HepG2 (cell line): ENCODE data around the gene SIX4. TPM values are rescaled to one million over a fixed set of nuclear protein-coding genes. Genes with fewer than 3 reads are reported as not detected.

Experiments used
- CBX1 ChIP-seq: IDR thresholded peaks from one replicate; pipeline ENCODE4 v1.6.1; 2016; ENCODE audit warnings: antibody characterized with exemption, low read depth
- CBX2 ChIP-seq, 2 experiments: fragments of 200-600 bp in 1 of 2; sonication (generic); formaldehyde crosslinking in 1 of 2; IDR thresholded peaks; 2 replicates each; pipeline versions ENCODE4 v1.7.0 to v1.8.1; 2018 to 2022; ENCODE audit warnings: low read depth in 2 of 2, low read length in 1 of 2, mild to moderate bottlenecking in 1 of 2, missing genetic modification reagents in 1 of 2
- CREB1 ChIP-seq, 2 experiments: fragments of 450-650 bp in 1 of 2; IDR thresholded peaks; 2 replicates each; pipeline ENCODE4 v1.6.1; 2016 to 2017; ENCODE audit warnings: control low read depth in 1 of 2, mild to moderate bottlenecking in 1 of 2, missing compliant biosample characterization in 1 of 2, missing genetic modification characterization in 1 of 2
- CREM ChIP-seq, 2 experiments: sonication (generic) in 1 of 2; formaldehyde crosslinking in 1 of 2; IDR thresholded peaks; 2 replicates each; pipeline versions ENCODE4 v1.4.0 to v1.6.1; 2016 to 2020; ENCODE audit warnings: antibody characterized with exemption in 1 of 2, mild to moderate bottlenecking in 1 of 2, missing genetic modification reagents in 1 of 2
- EEA1 ChIP-seq: sonication (generic); formaldehyde crosslinking; IDR thresholded peaks from 2 replicates; pipeline ENCODE4 v1.5.1; 2020; ENCODE audit warnings: mild to moderate bottlenecking, missing genetic modification reagents, borderline replicate concordance
- FOXA3 ChIP-seq: IDR thresholded peaks from 2 replicates; pipeline ENCODE4 v1.6.1; 2016; ENCODE audit warnings: missing genetic modification reagents, missing compliant biosample characterization
- FOXK2 ChIP-seq: fragments of 450-650 bp; IDR thresholded peaks from 2 replicates; pipeline ENCODE4 v1.6.1; 2016
- FOXP1 ChIP-seq, 2 experiments: fragments of 450-650 bp in 1 of 2; IDR thresholded peaks; 2 replicates each; pipeline ENCODE4 v1.6.1; 2017 to 2018; ENCODE audit warnings: antibody characterized with exemption in 1 of 2
- HMG20A ChIP-seq: IDR thresholded peaks from 2 replicates; pipeline ENCODE4 v1.6.1; 2016; ENCODE audit warnings: borderline replicate concordance
- KLF12 ChIP-seq: sonication (generic); formaldehyde crosslinking; IDR thresholded peaks from 2 replicates; pipeline ENCODE4 v1.4.0; 2020; ENCODE audit warnings: missing genetic modification reagents, borderline replicate concordance
- MIER3 ChIP-seq: IDR thresholded peaks from 2 replicates; pipeline ENCODE4 v1.6.1; 2016; ENCODE audit warnings: missing compliant biosample characterization, borderline replicate concordance
- NFIC ChIP-seq: IDR thresholded peaks from 2 replicates; pipeline ENCODE4 v1.6.1; 2012; ENCODE audit warnings: mild to moderate bottlenecking, low read length, inconsistent platforms
- PBX2 ChIP-seq: IDR thresholded peaks from 2 replicates; pipeline ENCODE4 v1.6.1; 2016; ENCODE audit warnings: control low read depth
- POGZ ChIP-seq: sonication (generic); formaldehyde crosslinking; IDR thresholded peaks from 2 replicates; pipeline ENCODE4 v1.4.0; 2020; ENCODE audit warnings: mild to moderate bottlenecking, missing genetic modification reagents
- POLR2AphosphoS5 ChIP-seq: IDR thresholded peaks from 2 replicates; pipeline ENCODE4 v1.6.1; 2012; ENCODE audit warnings: low read depth, low read length
- REL ChIP-seq: sonication (generic); formaldehyde crosslinking; conservative IDR thresholded peaks from 2 replicates; pipeline ENCODE4 v1.8.0; 2022; ENCODE audit warnings: mild to moderate bottlenecking, missing genetic modification reagents, moderate library complexity
- SP5 ChIP-seq: IDR thresholded peaks from 2 replicates; pipeline ENCODE4 v1.6.1; 2016; ENCODE audit warnings: low read depth, borderline replicate concordance
- ZNF160 ChIP-seq: sonication (generic); formaldehyde crosslinking; IDR thresholded peaks from 2 replicates; pipeline ENCODE4 v1.8.0; 2022; ENCODE audit warnings: mild to moderate bottlenecking, inconsistent platforms, missing genetic modification reagents
- ZNF205 ChIP-seq: IDR thresholded peaks from 2 replicates; pipeline ENCODE4 v1.6.1; 2018; ENCODE audit warnings: missing biosample characterization, missing genetic modification reagents
- ZNF317 ChIP-seq: sonication (generic); formaldehyde crosslinking; IDR thresholded peaks from 2 replicates; pipeline ENCODE4 v1.5.0; 2020; ENCODE audit warnings: mild to moderate bottlenecking, missing genetic modification reagents
- ZNF383 ChIP-seq: sonication (generic); formaldehyde crosslinking; IDR thresholded peaks from 2 replicates; pipeline ENCODE4 v1.4.0; 2020; ENCODE audit warnings: missing genetic modification reagents, mild to moderate bottlenecking, borderline replicate concordance
- ZNF468 ChIP-seq: sonication (generic); formaldehyde crosslinking; IDR thresholded peaks from 2 replicates; pipeline ENCODE4 v1.8.0; 2022; ENCODE audit warnings: mild to moderate bottlenecking, moderate library complexity, missing genetic modification reagents
- ZNF543 ChIP-seq: sonication (generic); formaldehyde crosslinking; IDR thresholded peaks from 2 replicates; pipeline ENCODE4 v1.4.0; 2020; ENCODE audit warnings: mild to moderate bottlenecking, missing genetic modification reagents
- ZNF556 ChIP-seq: sonication (generic); formaldehyde crosslinking; IDR thresholded peaks from 2 replicates; pipeline ENCODE4 v1.4.0; 2020; ENCODE audit warnings: mild to moderate bottlenecking, missing genetic modification reagents, borderline replicate concordance
- ZNF616 ChIP-seq: sonication (generic); formaldehyde crosslinking; IDR thresholded peaks from 2 replicates; pipeline ENCODE4 v1.5.0; 2020; ENCODE audit warnings: low read depth, mild to moderate bottlenecking, missing genetic modification reagents
- ZNF629 ChIP-seq: sonication (generic); formaldehyde crosslinking; conservative IDR thresholded peaks from 2 replicates; pipeline ENCODE4 v1.5.0; 2020; ENCODE audit warnings: missing genetic modification reagents
- ZNF891 ChIP-seq: sonication (generic); formaldehyde crosslinking; IDR thresholded peaks from 2 replicates; pipeline ENCODE4 v1.5.0; 2020; ENCODE audit warnings: mild to moderate bottlenecking, missing genetic modification reagents
- ZSCAN25 ChIP-seq: sonication (generic); formaldehyde crosslinking; IDR thresholded peaks from 2 replicates; pipeline ENCODE4 v1.8.0; 2022; ENCODE audit warnings: mild to moderate bottlenecking, missing genetic modification reagents
- polyA plus RNA-seq, 8 experiments: library from polyadenylated mRNA; depleted of rRNA in 3 of 8; stranded (reverse) in 7 of 8; unstranded in 1 of 8; fragments of >200 nt; fragmentation: Illumina TruSeq in 4 of 8; extraction: Trizol in 4 of 8; gene quantifications; 2 replicates each; pipeline versions ENCODE4 v1.2.1 to v1.2.3, GENCODE V29; 2011 to 2016; ENCODE audit warnings: low read depth in 4 of 8, missing spikeins in 1 of 8, mixed read lengths in 1 of 8; ENCODE audit not compliant: insufficient read depth in 1 of 8
- total RNA-seq, 5 experiments: library from RNA; depleted of rRNA; stranded (reverse); fragments of >200 nt; fragmentation: Illumina TruSeq; extraction: Trizol; gene quantifications; 2 replicates each; pipeline ENCODE4 v1.2.3, GENCODE V29; 2016; ENCODE audit warnings: low read depth in 1 of 5

Gene SIX4
- total and polyA plus RNA-seq, 2 of the 13 experiments (the other 11 are each of a cell fraction or from before 2014, with no cell fraction given), result 5.0 to 6.0 TPM

GRCh38 chr14:60665177-60665550 is 59.0 kb downstream of the SIX4 start (continued):
- TF ChIP-seq ZNF383 (CRISPR knock-in tag), result no peak
- TF ChIP-seq CBX2 (IDR thresholded peaks at IDR 0.05; ENCODE audit: low read depth, low read length), result no peak
- TF ChIP-seq CBX2 (CRISPR knock-in tag; IDR thresholded peaks at IDR 0.05; ENCODE audit: low read depth), result no peak
- no peak for TF ChIP-seq ZNF629 (CRISPR knock-in tag)
- no peak for TF ChIP-seq FOXP1 (IDR thresholded peaks at IDR 0.05)
- TF ChIP-seq FOXP1 (CRISPR knock-in tag; IDR thresholded peaks at IDR 0.05), result peak; percentile 64
- no peak; the same call in 1 of the 2 replicates for TF ChIP-seq PBX2
- no peak for TF ChIP-seq CBX1
- TF ChIP-seq ZNF317 (CRISPR knock-in tag), result 0 out of 2 replicates have a peak, but pooled peaks have one; percentile 31
- peak; percentile 87 for TF ChIP-seq FOXA3 (CRISPR knock-in tag)
- TF ChIP-seq HMG20A (CRISPR knock-in tag), result peak; percentile 78; the same call in 1 of the 2 replicates
- TF ChIP-seq EEA1 (CRISPR knock-in tag), result no peak
- peak; percentile 59; the same call in 1 of the 2 replicates for TF ChIP-seq NFIC
- peak; percentile 15; the same call in 1 of the 2 replicates for TF ChIP-seq MIER3 (CRISPR knock-in tag)
- TF ChIP-seq POLR2AphosphoS5, result no peak
- TF ChIP-seq ZSCAN25, result no peak
- TF ChIP-seq ZNF891 (CRISPR knock-in tag), result no peak
- peak; percentile 10; the same call in 1 of the 2 replicates for TF ChIP-seq SP5 (CRISPR knock-in tag)
- TF ChIP-seq ZNF468 (CRISPR knock-in tag), result no peak
- TF ChIP-seq CREB1 (IDR thresholded peaks at IDR 0.05), result no peak
- peak; percentile 31; the same call in 1 of the 2 replicates for TF ChIP-seq CREB1 (CRISPR knock-in tag; IDR thresholded peaks at IDR 0.05)
- no peak for TF ChIP-seq ZNF205 (CRISPR knock-in tag)
- TF ChIP-seq CREM (IDR thresholded peaks at IDR 0.05), result peak; percentile 37; the same call in 1 of the 2 replicates
- TF ChIP-seq CREM (CRISPR knock-in tag; IDR thresholded peaks at IDR 0.05), result no peak
- TF ChIP-seq ZNF556 (CRISPR knock-in tag), result no peak
- TF ChIP-seq ZNF160, result no peak
- TF ChIP-seq REL (CRISPR knock-in tag), result no peak
- TF ChIP-seq KLF12 (CRISPR knock-in tag), result no peak
- no peak for TF ChIP-seq ZNF616 (CRISPR knock-in tag)
- TF ChIP-seq FOXK2, result no peak
- TF ChIP-seq POGZ (CRISPR knock-in tag), result peak; percentile 67
- no peak for TF ChIP-seq ZNF543 (CRISPR knock-in tag)
